HG03025 (cell line): ENCODE results near the gene TIMM29.

ENCODE experiments used
- ATAC-seq: cut with Tn5 transposase; IDR thresholded peaks from one replicate; pipeline ENCODE4 v1.9.1; 2021; ENCODE audit warnings: mild to moderate bottlenecking, moderate library complexity; ENCODE audit not compliant: unreplicated experiment, low FRiP score

TIMM29 gene

DNA sequence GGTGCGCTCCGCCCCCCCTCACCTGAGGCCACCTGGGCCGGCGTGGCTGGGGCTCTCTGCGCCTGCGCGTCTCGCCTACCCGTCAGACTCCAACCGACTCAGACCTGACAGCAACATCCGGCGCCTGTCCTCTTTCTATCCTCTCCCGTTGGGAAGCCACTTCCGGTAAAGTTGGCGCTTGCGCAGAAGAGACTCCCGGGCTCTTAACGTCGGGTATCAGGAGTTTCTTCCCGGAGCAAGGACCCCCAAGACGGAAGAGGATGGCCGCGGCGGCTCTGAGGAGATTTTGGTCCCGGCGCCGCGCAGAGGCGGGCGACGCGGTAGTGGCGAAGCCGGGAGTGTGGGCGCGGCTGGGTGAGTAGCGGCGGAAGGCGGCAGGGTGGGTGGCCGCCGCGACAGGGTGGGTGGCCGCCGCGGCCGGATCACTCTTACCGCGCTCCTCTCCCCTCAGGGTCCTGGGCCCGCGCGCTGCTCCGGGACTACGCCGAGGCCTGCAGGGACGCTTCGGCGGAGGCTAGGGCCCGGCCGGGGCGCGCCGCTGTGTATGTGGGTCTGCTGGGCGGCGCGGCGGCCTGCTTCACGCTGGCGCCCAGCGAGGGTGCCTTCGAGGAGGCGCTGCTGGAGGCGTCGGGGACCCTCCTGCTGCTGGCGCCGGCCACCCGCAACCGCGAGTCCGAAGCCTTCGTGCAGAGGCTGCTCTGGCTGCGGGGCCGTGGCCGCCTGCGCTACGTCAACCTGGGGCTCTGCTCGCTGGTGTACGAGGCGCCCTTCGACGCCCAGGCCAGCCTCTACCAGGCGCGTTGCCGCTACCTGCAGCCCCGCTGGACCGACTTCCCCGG, at the start of gene TIMM29, which contains the start of gene YIPF2:
Gene TIMM29, plus strand, starts transcription at position 249 of the 839 bp plus-strand sequence. Its CDS starts 12 bp downstream, at position 261.
Gene YIPF2, minus strand, starts transcription at position 77 of the 839 bp plus-strand sequence. CDS start 229 bp downstream, outside the sequence.
- ATAC-seq = peak; percentile 72

DNA sequence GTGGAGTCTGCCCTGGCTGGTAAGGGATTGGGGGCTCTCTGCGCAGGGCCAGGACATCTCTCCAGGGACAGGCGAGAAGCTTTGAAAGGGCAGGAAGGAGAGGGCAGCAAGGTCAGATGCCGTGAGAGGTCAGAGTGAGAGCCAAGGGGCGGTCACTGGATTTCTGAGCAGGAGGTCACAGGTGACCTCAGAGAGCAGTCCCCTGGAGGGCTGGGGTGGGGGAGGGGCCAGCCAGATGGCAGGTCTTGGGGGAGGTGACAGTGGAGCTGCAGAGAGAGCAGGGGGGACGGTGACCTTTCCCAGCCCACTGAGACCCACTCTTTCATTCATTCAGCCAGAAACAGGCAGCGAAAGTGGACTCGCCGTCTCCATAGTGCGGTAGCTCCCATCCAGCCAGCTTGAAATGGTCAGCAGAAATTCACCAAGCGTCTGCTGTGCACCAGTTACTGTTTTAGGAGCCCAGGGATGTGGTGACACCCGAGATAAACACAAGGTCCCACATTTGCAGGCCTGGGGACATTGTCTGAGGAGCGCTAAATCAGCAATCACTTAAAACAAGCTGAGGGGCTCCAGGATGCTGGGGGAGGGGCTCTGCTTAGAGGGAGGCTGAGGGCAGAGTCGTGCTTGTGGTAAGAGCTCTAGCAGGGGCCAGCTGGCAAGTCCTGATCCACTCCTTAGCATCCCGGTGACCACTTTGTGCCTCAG, 47.1 kb upstream of the TIMM29 start:
- ATAC-seq = no peak

DNA sequence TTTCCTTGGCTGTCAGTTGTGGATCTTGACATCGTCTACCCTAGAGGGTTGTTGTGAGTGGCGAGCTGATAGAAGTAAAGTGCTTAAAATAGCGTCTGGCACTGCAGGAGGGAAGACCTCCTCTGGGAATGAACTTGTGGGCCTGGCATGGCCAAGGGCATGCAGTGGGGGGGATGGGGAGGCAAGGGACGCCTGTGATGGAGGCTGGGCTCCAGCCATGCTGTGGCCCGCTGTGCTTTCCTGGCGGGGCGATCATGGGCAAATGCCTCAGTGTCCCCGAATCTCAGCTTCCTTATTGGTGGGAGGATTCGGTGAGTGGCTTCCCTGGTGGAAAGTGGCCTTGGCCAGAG, 46.5 kb upstream of the TIMM29 start:
- no peak for ATAC-seq

DNA sequence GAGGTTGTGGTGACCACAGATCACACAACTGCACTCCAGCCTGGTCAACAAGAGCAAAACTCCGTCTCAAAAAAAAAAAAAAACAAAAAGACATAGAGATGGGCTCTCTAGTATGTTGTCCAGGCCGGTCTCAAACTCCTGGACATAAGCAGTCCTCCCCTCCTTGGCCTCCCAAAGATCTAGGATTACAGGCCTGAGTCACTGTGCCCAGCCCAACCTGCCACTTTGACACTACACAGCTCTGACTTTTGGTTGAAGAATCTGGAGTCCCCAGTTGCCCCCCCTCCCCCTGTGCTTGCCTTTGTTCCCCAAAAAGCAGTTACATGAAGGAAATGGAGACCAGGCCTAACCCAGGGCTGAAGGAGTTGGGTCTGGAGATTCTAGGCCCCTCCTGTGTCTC, 44.3 kb upstream of the TIMM29 start:
- no peak for ATAC-seq

DNA sequence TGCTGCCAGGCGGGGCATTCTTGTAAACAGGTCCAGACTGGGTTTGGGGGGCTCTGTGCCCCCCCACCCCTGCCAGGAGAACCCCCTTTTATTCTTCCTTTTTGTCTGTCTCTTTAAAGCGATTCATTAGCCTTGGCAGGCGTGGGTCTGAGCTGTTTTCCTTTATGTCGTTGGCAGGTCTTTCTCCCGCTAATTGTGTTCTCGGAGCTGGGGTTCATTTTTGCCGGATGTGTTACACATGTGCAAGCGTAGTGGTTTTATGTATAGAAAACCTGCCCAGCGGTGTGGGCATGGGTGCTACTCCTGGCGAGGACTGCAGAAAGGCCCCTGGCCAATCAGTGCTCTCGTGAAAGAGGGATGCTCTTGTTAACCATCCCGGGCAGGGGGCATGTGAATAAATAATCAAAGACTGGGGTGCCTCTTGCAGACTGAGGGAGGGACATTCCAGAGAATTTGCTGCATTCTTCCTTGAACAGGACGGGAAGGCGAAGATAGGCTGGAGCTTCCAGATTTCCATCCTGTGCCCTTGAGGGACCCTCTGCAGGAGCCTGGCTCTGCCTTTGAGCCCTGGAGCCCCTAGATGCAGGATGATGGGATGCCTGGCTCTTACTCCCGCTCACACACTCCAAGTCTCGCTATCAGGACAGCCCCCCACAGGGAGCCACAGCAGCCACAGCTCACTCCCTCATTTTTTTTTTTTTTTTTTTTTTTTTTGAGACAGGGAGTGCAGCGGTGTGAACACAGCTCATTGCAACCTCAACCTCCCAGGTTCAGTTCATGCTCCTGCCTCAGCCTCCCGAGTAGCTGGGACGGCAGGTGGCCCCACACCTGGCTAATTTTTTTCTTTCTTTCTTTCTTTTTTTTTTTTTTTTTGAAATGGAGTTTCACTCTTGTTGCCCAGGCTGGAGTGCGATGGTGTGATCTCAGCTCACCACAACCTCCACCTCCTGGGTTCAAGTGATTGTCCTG, 43.1 kb upstream of the TIMM29 start:
- no peak for ATAC-seq

DNA sequence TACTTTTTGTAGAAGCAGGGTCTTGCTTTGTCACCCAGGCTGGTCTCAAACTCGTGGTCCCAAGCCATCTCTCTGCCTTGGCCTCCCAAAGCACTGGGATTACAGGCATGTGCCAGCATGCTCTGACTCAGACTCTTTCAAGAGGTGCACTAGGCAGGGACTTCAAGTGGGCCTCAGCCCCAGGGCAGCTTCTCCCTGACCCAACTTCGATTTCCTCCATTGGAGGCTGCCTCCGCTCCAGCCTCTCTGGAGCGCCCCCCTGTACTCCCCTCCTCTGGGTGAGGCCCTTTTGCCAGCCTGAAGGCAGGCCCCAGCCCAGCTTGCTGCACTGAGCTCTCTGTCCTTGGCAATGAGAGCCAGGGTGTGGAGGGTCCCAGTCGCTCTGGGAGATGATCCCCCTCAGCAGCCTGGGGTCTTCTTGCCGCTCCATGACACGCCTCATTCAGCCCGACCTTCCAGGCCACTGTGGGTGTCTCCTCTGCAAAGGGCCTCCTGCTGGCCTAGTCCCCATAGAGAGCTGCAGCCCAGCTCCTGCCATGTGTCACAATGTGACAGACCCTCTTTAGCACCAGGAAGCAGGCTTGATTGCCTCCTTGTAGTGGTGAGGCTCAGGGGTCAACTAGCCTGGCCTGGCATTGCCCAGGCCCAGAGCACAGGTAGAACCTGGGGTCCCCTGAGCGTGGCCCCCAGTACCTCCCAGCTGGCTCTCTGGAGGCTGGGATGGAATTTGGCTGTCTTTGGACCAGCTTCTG, 40.8 kb upstream of the TIMM29 start:
- no peak for ATAC-seq

DNA sequence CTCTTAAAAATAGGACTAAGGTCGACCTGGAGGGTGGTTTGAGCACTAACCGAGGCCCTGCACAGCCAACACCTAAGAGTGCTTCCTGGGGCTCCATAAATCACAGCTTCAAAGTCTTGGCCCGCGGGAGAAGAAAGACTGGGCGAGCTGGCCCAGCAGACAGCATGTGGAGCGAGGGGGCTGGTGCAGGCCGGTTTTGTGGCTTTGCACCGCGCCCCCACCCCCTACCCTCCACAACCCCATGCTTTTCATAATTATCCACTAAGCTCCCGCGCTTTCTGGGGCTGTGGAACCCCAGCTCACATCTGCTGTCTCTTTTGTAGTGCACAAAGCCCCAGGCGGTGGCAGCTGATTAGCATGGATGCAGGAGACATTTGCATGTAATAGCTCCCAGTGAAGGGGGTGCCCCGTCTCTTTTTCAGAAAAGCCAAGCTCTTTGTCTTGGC, 40.2 kb upstream of the TIMM29 start:
- ATAC-seq = no peak

DNA sequence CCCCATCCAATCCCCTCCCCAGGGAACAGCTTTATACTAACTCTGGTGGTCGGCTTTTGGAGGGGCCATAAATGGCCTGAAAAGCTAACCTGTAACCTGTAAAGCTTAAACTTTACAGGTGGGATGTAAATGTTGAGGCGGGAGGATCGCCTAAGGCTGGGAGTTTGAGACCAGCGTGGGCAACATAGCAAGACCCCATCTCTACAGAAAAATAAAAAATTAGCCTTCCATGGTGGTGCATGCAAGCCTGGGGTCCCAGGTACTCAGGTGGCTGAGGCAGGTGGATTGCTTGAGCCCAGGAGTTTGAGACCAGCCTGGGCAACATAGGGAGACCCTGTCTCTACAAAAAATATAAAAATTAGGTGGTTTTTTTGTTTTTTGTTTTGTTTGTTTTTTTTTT, 38.7 kb upstream of the TIMM29 start:
- no peak for ATAC-seq

DNA sequence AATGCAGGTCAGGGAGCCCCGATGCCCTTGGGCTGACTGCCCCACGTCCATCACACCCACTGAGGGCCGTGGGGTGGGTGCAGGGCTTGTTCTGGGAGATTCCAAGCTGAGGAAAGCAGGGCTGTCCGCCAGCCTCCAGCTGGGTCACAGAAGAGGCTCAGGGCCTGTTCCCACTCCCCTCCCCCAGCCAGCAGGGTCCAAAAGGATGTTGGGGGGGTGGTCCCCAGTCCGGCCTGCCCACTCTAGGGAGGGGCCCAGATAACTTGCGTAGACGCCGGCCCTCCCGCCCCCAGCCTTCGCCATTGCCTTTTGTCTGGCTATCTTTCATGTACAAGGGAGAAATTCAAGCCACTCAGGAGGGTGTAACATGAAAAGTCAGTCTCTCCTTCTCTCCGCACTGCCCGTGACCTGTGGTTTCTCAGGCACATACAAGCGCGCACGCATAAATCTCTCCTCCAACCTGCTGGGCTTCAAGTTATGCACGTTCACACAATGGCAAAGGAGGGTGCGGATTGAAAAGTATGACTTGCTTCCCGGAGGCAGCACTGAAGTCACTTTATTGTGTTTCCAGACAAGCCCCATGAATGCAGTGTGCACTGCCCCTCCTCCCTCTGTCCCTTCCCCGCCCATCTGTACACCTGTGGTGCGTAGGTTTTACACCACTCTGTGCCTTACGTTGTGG, 37.1 kb upstream of the TIMM29 start:
- no peak for ATAC-seq

DNA sequence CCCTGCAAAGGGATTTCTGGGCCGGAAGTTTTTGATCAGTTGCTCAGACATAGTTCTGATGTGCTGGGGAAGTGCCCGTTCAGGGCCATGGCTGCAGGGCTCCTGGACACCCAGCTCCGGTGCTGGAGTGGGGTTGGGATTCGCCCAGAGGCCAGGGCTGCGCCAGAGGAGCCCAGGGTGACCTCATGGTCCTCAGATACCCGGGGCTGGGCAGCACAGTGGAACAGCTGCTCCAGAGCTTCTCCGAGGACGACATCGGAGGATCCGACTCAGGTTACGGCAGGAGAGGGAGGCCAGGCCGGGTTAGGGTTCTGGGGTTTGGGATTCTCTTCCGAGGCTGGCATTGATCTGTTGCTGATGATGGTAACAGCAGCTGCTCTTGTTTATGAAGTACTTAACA, 36.4 kb upstream of the TIMM29 start:
- ATAC-seq = no peak

DNA sequence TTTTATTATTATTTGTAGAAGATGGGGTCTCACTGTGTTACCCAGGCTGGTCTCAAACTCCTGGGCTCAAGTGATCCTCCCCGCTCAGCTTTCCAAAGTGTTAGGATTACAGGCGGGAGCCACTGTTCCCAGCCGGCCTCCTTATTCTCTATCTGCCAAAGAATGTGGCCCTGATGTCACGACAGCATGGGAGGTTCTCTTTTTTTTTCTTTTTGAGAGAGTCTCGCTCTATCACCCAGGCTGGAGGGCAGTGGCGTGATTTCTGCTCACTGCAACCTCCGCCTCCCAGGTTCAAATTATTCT, 33.7 kb upstream of the TIMM29 start:
- ATAC-seq = no peak

DNA sequence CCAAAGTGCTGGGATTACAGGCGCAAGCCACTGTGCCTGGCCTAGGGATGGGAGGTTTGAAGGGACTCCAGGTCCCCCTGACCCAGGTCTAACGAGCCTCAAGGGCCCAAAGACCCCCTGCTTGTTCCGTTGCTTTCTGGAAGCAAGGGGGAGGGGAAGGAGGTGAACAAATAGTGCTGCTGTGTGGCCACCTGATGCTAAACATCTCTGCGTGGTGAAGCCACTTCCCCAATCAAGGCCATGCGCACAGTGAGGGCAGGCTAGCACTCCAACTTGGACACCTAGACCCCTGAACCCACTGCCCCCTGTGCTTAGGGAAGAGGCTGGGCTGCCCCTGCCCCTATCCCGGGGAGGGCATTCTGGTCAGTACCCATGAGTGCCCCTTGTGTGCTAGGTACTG, 33.2 kb upstream of the TIMM29 start:
- ATAC-seq = no peak

DNA sequence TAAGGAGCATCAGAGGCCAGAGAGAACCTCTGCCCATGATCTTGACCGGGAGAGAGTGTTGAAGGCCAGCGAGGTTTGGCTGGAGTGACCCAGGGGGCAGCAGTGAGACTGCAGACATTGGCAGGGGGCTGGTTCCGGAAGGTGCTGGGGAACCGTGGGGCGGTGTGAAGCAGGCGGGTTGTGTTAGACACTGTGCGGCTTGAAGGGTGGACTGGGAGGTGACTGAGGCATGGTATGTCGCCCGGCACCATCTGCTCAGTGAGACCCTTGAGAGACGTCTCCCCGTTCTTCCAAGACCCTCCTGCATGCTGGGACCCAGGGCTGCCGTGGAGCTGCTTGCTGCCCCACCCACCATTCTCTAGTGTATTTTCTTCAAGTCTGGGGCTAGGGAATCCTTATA, 32.7 kb upstream of the TIMM29 start:
- no peak for ATAC-seq

DNA sequence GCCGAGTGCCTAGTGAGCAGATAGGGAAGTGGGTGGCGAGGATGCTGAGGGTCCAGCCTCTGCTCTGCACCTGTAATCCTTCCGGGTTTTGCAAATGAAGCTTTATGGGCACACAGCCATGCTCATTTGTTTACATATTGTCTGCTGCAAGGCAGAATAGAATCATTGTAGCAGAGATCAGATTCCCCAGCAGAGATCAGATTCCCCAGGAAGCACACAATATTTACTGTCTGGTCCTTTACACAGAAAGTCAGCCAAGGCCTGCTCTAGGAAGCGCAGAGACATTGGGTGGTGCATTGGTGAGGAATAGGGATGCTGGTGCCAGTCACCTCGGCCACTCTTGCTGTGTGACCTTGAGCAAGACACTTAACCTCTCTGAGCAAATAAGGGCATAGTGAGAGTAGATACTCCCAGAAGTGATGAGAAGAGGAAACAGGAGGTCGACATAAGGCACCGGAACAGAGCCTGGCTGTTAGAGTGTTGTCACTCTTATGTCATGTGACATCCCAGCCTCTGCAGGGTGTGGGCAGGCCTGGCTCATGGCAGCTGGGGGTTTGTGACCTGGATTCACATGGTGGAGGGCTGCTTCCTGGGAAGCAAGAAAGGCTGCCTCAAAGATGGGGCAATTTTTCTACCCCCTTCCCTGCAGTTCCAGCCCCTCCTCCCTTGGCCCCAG, 31.6 kb upstream of the TIMM29 start:
- ATAC-seq = no peak

DNA sequence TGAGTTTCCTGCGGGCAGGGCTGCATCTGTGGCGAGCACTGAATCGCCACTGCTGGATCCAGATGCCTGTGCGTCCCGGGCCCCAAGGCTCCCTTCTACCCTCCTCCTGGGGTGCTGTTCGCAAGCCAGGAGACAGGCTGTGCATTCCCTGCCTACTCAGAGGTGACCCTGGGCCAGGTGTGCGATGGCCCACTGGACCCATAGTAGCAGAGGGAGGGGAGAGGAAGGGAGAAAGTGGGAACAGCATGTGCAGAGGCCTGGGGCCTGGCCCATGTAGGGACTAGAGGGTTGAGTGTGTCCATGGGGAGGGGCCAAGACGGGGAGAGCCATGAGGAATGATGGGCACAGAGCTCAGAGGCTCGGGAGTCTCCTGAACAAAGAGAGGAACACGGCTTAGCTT, 30.0 kb upstream of the TIMM29 start:
- no peak for ATAC-seq

DNA sequence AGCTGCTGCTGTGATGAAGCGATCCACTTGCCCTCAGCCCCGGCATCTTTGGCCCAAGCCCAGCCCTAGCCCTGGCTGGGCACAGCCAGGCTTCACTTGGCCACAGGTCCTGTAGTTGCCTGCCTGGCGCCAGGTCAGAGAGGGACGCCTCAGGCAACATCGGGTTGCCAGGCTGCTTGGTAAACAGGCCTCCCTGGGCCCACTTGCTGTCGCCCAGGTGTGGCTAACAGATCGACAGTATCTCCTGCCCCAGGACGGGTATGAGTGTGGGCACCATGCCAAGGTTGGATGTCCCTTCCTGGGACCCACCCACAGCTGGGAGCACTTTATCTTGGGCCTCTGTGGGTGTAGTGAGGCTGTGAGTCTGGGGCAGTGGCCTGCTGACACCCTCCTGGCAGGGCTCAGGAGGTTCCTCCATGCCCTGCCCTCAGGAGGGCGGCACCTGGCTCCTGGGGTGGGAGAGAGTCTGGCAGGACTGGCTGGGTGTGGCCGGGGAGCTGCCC, 29.4 kb upstream of the TIMM29 start:
- ATAC-seq = no peak

DNA sequence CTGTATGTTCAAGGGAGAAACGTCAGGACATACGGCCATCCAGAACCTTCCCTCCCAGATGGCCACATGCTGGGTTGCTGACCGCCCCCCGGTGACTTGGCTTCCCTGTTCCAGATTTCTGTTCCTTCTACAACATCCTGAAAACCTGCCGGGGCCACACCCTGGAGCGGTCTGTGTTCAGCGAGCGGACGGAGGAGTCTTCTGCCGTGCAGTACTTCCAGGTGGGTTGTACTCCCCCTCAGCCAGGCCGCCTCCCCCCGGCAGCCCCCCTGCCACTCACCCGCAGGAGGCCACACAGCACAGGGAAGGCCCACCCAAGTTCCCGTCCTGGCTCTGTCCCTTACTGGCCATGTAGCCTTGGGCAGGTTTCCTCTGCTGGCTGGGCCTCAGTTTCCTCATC, 20.7 kb upstream of the TIMM29 start:
- no peak for ATAC-seq

DNA sequence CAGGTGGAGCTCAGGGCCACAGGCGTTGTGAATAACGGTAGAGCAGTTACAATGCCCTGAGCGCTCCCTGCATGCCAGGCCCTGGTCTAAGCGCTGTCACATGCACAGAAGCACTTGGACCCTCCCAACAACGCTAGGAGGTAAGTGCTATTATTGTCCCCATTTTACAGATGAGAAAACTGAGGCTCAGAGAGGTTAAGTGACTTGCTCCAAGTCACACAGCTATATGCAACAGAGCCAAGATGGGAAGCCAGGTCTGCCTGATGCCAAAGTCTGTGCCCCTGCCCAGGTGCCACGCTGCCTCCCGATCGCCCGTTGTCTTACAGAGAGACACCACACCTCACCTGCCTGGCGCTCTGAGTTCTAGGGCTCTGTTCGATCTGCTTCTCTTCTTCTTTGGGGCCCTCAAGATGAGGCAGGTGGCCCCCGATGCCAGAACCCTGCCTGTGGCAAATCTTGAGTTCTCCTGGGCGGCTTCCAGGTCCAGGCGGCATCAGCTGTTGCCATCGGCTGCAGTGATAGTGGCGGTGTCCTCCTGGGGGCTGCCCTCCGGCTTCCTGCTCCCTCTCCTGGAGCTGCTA, 20.1 kb upstream of the TIMM29 start:
- ATAC-seq = no peak
